Uterus (tissue), 2 donors: ENCODE data around the gene DUSP23.

Experiments
- POLR2A ChIP-seq, 2 donors: fragments of 450-650 bp; IDR thresholded peaks; one replicate each; pipeline ENCODE4 v1.6.1; 2016; ENCODE audit warnings: antibody characterized with exemption in 2 of 2, mild to moderate bottlenecking in 1 of 2, moderate library complexity in 1 of 2
- TF ChIP-seq, protein P1 (sequence below), 4 experiments: fragments of 200-600 bp in 2 of 4; fragments of 450-650 bp in 2 of 4; sonication (generic) in 2 of 4; IDR thresholded peaks; one replicate each; pipeline ENCODE4 v1.5.1; 2016 to 2019; ENCODE audit warnings: antibody characterized with exemption in 4 of 4, mild to moderate bottlenecking in 2 of 4, moderate library complexity in 1 of 4

- TF ChIP-seq, protein P1, sequence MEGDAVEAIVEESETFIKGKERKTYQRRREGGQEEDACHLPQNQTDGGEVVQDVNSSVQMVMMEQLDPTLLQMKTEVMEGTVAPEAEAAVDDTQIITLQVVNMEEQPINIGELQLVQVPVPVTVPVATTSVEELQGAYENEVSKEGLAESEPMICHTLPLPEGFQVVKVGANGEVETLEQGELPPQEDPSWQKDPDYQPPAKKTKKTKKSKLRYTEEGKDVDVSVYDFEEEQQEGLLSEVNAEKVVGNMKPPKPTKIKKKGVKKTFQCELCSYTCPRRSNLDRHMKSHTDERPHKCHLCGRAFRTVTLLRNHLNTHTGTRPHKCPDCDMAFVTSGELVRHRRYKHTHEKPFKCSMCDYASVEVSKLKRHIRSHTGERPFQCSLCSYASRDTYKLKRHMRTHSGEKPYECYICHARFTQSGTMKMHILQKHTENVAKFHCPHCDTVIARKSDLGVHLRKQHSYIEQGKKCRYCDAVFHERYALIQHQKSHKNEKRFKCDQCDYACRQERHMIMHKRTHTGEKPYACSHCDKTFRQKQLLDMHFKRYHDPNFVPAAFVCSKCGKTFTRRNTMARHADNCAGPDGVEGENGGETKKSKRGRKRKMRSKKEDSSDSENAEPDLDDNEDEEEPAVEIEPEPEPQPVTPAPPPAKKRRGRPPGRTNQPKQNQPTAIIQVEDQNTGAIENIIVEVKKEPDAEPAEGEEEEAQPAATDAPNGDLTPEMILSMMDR (IDR thresholded peaks at IDR 0.05) = no peak
- no peak for TF ChIP-seq POLR2A (IDR thresholded peaks at IDR 0.05)
Observed at GRCh38 chr1:159800177-159800930, 19.6 kb downstream of the DUSP23 start.
